Stimulated activated memory B cell treated with anti-CD40 and anti-IgM and Interleukin-4, amounts not matched to agents 10 μg/mL and 1 μg/mL and 100 μg/mL, for 72 hours (primary cell): ENCODE measurements around the gene DLGAP5.

Experiments used
- ATAC-seq: fragments of 150-1000 bp; cut with Tn5 transposase; 2 replicates; pipeline ENCODE4 v1.10.0; 2021
- H3K27ac Mint-ChIP-seq: one replicate; pipeline ENCODE4 v1.8.0; 2022; ENCODE audit warnings: mild to moderate bottlenecking, mixed read lengths
- H3K27me3 Mint-ChIP-seq: one replicate; pipeline ENCODE4 v1.8.0; 2022; ENCODE audit warnings: mixed read lengths
- H3K36me3 Mint-ChIP-seq: one replicate; pipeline ENCODE4 v1.8.0; 2022; ENCODE audit warnings: mixed read lengths
- H3K4me1 Mint-ChIP-seq: one replicate; pipeline ENCODE4 v1.8.0; 2022; ENCODE audit warnings: mixed read lengths
- H3K4me3 Mint-ChIP-seq: one replicate; pipeline ENCODE4 v1.8.0; 2022; ENCODE audit warnings: mild to moderate bottlenecking, moderate library complexity, mixed read lengths
- H3K9me3 Mint-ChIP-seq: one replicate; pipeline ENCODE4 v1.8.0; 2022; ENCODE audit warnings: mixed read lengths

Gene DLGAP5

DNA sequence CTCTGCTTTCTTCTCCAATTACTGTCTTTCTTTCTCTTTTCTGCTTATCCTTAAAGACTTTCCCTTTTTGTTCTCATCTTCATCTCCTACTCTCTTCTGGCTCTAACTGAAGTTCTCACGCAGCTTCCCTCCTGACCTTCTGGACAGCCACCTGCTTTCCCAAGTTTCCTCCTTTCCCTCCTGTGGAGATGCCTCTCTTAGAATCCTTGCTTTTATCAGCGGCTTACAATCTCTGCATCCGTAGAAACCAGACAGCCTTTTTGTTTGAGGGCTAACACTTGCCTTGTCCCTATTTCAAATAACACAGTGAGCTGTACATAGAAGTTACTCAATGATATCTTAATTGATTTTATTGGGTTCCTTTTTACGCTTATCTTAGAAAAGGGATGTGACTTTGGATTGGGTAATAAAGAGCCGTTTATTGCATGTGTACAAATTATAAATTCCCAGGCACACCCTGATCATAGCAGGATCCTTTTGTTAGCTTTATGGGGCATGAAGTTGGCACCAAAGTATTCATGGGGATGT is 64.4 kb downstream of the DLGAP5 start:
- H3K4me3 Mint-ChIP-seq: no peak overlapping the region
- no peaks in the 10 kb centered on the region for H3K9me3 Mint-ChIP-seq
- H3K4me1 Mint-ChIP-seq: peaks cover 24% of the 10 kb centered on the region
- no peak overlapping the region for H3K27ac Mint-ChIP-seq
- no peaks in the 10 kb centered on the region for H3K36me3 Mint-ChIP-seq
- ATAC-seq: no peak
- no peaks in the 10 kb centered on the region for H3K27me3 Mint-ChIP-seq

DNA sequence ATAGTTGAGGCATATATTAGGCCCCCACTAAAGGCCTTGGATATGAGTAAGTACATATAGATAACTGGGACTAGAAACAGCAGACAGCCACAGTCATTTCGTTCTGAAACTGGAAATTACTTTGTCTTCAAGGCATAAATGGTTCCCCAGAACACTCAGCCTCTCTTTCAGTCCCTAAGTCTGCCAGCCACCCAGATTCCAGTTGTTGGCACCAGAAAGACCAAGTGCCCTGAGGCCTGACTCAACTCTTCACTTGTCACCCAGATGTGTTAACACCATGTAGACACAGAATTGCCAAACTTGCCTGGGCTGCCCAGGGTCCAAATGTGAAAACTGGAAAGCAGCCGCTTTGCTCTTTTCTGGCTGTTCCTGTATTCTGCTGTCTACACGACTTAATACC is 65.4 kb downstream of the DLGAP5 start:
- no peaks in the 10 kb centered on the region for H3K36me3 Mint-ChIP-seq
- no peak overlapping the region for H3K4me3 Mint-ChIP-seq
- no peak for ATAC-seq
- H3K9me3 Mint-ChIP-seq: no peaks in the 10 kb centered on the region
- no peak overlapping the region for H3K27ac Mint-ChIP-seq
- H3K4me1 Mint-ChIP-seq: peaks cover 20% of the 10 kb centered on the region
- H3K27me3 Mint-ChIP-seq: no peaks in the 10 kb centered on the region

DNA sequence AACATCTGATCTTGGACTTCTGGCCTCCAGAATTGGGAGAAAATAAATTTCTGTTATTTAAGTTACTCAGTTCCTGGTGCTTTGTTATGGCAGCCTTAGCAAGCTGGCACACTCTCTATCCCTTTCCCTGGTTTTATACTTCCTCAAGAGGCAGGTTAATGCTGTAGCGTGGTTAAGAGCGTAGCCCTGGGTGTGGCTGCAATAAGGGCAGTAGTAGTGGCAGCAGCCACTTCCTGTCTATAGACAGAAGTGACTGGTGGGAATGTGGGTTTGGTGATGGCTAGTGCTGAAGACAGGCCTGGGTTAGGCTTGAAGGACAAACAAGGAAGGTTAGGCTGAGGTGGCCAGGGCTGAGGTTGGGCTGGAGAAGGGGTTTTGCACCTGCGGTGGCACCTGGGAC is 66.0 kb downstream of the DLGAP5 start:
- peaks cover 20% of the 10 kb centered on the region for H3K4me1 Mint-ChIP-seq
- H3K9me3 Mint-ChIP-seq: no peaks in the 10 kb centered on the region
- ATAC-seq: no peak
- no peaks in the 10 kb centered on the region for H3K36me3 Mint-ChIP-seq
- H3K4me3 Mint-ChIP-seq: no peak overlapping the region
- no peak overlapping the region for H3K27ac Mint-ChIP-seq
- H3K27me3 Mint-ChIP-seq: no peaks in the 10 kb centered on the region

DNA sequence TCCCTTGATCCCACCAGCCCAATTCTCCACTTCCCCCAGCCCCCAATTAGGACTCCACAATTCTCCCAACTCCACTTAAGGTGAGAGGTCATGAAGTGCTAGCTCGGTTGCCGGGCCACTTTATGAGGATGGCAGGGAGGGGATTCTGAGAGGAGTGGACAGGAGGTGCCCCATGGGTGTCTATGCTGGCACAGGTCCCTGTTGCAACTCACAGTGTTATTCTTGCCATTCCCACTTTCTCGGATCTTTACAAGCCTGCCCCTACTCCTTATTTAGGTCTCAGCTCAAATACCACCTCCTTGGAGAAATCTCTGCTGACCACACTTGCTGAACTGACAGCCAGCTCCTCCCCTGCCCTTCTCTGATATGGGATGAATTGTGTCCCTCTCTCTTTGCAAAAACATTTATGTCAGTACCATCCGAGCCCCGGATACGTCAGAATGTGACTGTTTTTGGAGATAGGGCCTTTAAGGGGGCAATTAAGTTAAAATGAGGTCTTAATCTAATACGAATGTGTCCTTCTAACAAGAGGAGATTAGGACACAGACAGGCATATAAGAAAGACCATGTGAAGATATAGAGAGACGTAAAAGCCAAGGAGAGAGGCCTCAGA is 66.5 kb downstream of the DLGAP5 start:
- Mint-ChIP-seq H3K4me3 (no peak overlapping the region), H3K36me3 (no peaks in the 10 kb centered on the region), H3K9me3 (no peaks in the 10 kb centered on the region), H3K27me3 (no peaks in the 10 kb centered on the region), H3K4me1 (peaks cover 15% of the 10 kb centered on the region), H3K27ac (no peak overlapping the region)
- ATAC-seq: no peak

DNA sequence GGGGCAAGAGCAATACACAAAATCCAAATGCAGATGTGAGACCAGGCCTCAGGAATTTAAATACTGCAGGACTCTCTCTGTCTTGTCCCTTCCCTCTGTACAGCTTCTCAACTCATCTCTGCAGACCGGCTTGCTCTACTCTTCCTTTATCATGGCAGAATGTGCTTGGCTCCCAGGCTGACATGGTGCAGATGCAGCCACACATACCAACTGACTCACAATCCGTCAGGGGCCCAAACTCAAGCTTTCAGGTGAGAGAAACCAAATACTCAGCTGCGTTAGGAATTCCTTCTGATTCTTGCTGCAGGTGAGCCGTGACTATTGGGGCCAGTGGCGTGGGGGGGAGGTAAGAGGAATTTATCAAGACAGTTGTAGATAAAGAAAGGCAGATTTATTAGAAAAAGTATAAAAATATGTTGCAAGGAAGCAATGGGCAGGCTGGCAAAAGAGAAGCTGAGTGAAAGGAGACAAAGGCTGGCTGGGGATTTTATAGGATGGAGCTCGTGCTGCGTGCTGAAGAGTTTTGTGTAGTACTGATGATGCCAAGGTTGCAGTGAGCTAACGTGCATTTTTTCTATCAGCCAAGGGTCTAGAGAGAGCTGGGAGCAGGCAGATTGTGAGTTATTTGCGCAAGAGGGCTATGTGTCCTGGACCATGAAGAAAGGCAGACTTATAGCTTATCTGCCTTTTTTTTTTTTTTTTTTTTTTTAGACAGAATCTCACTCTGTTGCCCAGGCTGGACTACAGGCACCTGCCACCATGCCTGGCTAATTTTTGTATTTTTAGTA is 67.3 kb downstream of the DLGAP5 start:
- H3K36me3 Mint-ChIP-seq: no peaks in the 10 kb centered on the region
- no peaks in the 10 kb centered on the region for H3K9me3 Mint-ChIP-seq
- H3K4me1 Mint-ChIP-seq: peaks cover 10% of the 10 kb centered on the region
- no peak for ATAC-seq
- H3K27me3 Mint-ChIP-seq: no peaks in the 10 kb centered on the region
- no peak overlapping the region for H3K4me3 Mint-ChIP-seq
- H3K27ac Mint-ChIP-seq: no peak overlapping the region

DNA sequence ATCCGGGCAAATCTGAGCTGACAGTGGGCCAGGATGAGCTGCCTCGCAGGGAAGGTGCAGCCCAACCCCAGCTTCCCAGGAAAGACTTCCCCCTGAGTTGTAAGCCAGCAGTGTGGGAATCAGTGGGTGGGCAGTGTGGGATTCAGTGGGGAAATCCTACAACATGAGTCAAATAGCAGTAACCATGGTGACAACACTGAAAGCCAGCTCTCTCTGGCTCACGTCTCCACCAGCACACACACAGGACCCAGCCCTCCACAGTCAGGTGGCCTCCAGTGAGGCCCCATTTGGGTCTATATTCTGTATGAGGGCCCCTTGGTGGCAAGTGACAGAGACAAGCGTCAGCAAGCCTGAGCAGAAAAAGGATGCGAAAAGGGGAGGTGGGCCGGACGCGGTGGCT is 68.3 kb downstream of the DLGAP5 start:
- no peaks in the 10 kb centered on the region for H3K36me3 Mint-ChIP-seq

DNA sequence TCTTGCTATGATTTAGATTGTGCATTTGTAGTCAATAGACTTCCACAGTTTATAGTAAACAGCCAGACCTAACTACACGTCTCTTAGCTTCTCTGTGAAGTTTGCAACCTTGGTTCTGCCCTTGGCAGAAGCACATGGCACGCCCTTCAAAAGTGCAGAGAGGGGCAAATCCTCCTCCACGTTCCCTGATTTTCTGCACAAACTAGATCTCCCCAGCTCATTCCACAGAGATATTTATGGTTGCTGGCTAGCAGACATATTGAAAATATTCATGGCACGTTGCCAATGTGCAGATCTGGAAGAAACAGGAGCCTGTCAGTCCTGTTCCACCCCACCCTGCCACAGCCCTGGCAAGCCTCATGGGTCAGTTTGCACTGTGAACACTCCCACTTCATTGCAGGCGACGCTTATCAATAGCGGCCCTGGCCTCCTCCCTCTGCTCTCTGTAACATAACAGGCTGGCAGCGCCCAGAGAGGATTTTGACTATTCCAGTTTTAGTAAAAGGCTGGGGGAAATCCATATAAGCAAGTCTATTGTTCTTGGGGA is 68.9 kb downstream of the DLGAP5 start:
- peaks cover 5% of the 10 kb centered on the region for H3K4me1 Mint-ChIP-seq
- no peak for ATAC-seq
- H3K36me3 Mint-ChIP-seq: no peaks in the 10 kb centered on the region
- H3K9me3 Mint-ChIP-seq: no peaks in the 10 kb centered on the region
- no peaks in the 10 kb centered on the region for H3K27me3 Mint-ChIP-seq
- H3K4me3 Mint-ChIP-seq: no peak overlapping the region
- H3K27ac Mint-ChIP-seq: no peak overlapping the region

More for the DNA sequence above, 68.3 kb downstream of the DLGAP5 start:
- H3K27ac Mint-ChIP-seq: no peak overlapping the region
- ATAC-seq: no peak
- H3K4me1 Mint-ChIP-seq: peaks cover 5% of the 10 kb centered on the region
- H3K4me3 Mint-ChIP-seq: no peak overlapping the region
- no peaks in the 10 kb centered on the region for H3K9me3 Mint-ChIP-seq
- H3K27me3 Mint-ChIP-seq: no peaks in the 10 kb centered on the region

DNA sequence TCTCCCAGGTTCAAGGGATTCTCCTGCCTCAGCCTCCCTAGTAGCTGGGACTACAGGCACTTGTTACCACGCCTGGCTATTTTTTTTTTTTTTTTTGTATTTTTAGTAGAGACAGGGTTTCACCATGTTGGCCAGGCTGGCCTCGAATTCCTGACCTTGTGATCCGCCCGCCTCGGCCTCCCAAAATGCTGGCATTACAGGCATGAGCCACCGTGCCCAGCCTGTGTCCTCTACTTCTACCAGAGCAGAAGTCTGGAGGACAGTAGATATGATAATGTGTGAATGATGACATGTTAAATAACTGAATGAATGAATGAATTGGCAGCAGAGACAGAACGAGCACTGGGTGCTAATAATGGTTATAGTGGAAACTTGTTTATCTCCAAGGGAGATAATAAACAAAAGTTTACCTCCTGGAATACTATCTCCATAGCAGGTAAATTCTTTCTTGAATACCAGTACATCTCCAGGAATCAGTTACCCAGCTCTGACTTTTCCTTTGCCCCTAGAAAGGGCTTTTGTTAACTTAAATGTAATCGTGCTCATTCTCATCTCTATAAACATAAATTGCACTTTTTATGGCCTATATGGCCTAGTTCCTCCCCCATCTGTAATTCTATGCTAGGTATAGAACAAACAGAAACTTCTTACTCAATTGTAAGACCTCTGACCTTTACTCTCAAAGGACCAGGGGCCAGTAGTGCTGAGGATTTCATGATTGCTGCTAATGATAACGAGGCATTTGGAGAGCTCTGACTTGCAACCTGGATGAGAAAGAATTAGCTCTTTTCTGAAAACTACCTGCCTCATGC is 69.6 kb downstream of the DLGAP5 start:
- Mint-ChIP-seq H3K9me3 (no peaks in the 10 kb centered on the region), H3K27me3 (no peaks in the 10 kb centered on the region), H3K36me3 (no peaks in the 10 kb centered on the region), H3K4me1 (peaks cover 5% of the 10 kb centered on the region), H3K4me3 (no peak overlapping the region), H3K27ac (no peak overlapping the region)
- no peak for ATAC-seq

DNA sequence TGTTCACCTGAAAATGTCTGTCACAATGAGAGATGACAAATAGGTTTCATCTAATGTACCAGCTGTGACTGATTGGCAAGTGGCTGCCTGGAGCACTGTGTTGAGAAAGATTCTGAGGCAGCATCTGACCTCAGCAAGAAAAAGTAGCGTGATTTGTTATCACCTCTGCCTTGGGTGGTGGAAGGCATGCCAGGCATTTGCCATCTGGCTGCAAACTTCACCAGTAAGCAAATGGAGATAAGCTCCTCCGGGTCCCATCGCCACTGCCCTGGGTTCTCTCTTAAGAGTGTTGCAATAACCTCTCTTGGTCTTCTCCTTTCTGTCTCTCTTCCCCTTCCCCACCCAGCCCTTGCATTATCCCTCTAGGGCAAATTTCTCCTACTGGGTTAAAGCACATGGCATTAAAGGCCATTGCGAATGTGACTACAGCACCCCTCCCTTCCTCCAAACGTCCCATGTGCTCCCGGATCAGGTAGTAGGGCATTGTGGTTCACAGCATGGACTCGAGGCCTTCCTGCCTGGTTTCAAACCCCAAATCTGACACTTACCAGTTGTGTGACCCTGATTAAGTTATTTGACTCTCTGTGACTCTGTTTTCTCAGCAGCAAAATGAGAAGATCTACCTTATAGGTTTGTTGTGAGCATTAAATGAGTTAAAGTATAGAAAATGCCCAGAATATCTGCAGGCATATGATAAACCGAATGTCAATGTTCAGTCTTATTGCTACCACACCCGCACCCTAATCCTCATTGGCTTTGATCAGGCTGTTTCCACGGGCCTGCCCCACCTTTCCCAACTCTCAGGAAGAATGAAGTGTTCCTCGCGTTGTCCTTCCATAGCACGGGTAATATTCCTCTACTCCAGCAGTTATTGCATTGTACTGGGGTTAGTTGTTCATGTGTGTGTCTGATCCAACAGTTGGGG is 70.6 kb downstream of the DLGAP5 start:
- no peaks in the 10 kb centered on the region for H3K9me3 Mint-ChIP-seq
- ATAC-seq: no peak
- no peak overlapping the region for H3K27ac Mint-ChIP-seq
- peaks cover 5% of the 10 kb centered on the region for H3K4me1 Mint-ChIP-seq
- H3K27me3 Mint-ChIP-seq: no peaks in the 10 kb centered on the region
- no peak overlapping the region for H3K4me3 Mint-ChIP-seq
- H3K36me3 Mint-ChIP-seq: no peaks in the 10 kb centered on the region

DNA sequence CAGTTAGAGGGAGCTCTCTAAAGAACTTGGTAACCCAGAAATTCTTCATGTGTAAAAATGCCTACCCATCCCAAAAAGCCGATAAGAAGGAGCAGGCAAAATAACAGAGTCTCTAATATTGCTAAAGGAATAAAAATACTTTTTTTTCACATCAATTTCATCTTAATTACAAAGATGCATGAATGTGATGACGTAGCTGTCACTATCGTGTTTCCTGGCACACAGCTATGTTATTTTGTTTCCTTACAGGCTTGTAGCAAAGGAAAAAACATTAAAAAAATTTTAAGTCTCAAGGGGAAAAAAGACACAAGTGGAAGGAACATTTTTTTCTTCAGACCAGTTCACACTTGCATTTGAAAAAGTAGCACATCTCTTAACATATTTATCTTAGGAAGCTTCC is 72.6 kb downstream of the DLGAP5 start:
- Mint-ChIP-seq H3K27me3 (no peaks in the 10 kb centered on the region), H3K4me3 (no peak overlapping the region), H3K9me3 (no peaks in the 10 kb centered on the region), H3K27ac (no peak overlapping the region), H3K4me1 (no peaks in the 10 kb centered on the region), H3K36me3 (no peaks in the 10 kb centered on the region)
- ATAC-seq: no peak

DNA sequence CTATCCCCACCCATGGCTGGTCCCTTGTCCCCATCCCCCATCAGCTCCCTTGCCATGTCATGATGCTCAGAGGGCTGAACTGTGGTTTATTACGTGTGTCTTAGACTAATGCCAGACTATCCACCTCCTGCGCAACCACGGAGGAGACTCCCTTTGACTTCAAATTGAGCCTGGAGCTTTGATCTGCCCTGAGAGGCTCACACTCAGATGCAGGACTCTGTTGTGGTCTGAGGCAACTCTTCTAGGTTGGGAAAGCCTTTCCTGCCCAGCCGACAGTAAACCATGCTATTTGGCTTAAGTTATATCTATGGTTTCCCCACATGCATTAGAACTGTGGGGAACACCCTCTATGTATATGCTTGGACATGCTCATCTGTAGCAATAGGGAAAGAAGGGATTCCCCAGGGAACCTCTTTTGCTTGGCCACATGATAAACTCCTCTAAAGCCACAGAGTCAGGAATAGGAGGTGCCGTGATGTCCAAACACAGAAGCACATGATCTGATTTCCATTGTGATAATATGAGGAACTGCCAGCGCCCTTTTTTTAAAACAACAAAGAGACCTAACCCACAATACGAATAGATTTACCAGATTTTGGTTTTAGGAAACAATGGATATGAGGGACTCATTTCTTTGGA is 73.5 kb downstream of the DLGAP5 start:
- Mint-ChIP-seq H3K9me3 (no peaks in the 10 kb centered on the region), H3K4me3 (no peak overlapping the region), H3K36me3 (no peaks in the 10 kb centered on the region), H3K27me3 (no peaks in the 10 kb centered on the region), H3K27ac (no peak overlapping the region), H3K4me1 (peaks cover 7% of the 10 kb centered on the region)
- no peak for ATAC-seq

DNA sequence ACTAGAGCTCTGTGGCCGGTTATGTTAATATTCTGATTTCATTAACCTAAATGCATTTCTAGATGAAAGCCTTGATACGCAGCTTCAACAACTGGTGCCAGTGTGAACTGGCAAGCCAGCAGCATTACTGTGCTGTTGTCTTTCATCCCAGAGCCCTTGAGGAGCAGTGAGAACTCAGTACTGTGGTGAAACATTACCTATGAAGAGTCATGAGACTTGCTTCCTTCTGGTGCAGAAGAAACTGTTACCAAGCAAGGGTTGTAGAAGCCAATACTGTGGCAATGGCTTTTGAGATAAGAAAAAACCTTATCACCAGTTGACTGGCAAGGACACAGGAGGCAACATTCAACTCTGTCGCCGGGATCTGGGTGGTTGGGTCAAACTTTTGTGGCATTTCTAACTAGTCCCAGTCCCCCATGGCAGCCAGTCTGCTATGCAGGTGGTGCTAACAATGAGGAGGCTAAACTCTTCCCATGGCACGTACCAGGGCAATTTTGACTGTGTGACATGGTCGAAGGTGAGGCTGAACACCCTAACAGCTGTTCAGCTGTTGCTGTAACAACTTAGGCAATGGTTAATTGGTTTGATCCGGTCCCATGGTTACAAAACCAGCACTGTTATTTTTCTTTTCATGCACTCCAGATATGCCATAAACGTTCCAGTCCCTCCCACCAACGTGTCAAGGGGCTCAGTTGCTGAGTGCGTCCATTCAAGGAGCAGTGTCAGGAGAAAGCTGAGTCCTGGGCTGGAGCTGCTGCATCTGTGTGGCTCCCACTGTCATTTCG is 74.9 kb downstream of the DLGAP5 start:
- H3K4me3 Mint-ChIP-seq: no peak overlapping the region
- no peak for ATAC-seq
- H3K36me3 Mint-ChIP-seq: no peaks in the 10 kb centered on the region
- no peaks in the 10 kb centered on the region for H3K9me3 Mint-ChIP-seq
- H3K27ac Mint-ChIP-seq: no peak overlapping the region
- peaks cover 7% of the 10 kb centered on the region for H3K4me1 Mint-ChIP-seq
- no peaks in the 10 kb centered on the region for H3K27me3 Mint-ChIP-seq

DNA sequence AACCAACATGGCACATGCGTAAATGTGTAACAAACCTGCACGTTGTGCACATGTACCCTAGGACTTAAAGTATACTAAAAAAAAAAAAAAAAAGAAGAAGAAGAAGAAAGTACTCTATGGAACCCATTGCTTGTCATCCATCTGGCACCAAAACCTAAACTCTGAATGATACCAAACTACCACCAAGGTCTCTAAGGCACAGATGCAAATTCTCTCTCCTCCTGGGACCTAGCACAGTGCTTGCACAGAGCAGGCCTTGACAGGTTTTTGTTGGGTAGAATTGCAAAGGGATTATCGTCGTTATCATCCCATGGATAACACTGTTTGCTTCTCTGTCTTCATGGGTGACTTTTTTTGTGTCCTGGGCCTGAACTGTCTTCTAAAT is 75.5 kb downstream of the DLGAP5 start:
- H3K9me3 Mint-ChIP-seq: no peaks in the 10 kb centered on the region
- no peak overlapping the region for H3K4me3 Mint-ChIP-seq
- peaks cover 7% of the 10 kb centered on the region for H3K4me1 Mint-ChIP-seq
- no peaks in the 10 kb centered on the region for H3K27me3 Mint-ChIP-seq
- no peaks in the 10 kb centered on the region for H3K36me3 Mint-ChIP-seq
- no peak for ATAC-seq
- no peak overlapping the region for H3K27ac Mint-ChIP-seq
